Ectodermal cell (in vitro differentiated cells): Measurements from ENCODE around the gene SIK2.
"Not testable (repeated sequence)": the region's sequence is repeated elsewhere in the genome, so short reads cannot be mapped to it uniquely, and the experiment has no call there.

Experiments used
- H3K27ac ChIP-seq: 2 replicates; pipeline ENCODE4 v1.7.0; 2013; ENCODE audit warnings: mild to moderate bottlenecking, low read depth, low read length; ENCODE audit not compliant: insufficient read depth, poor library complexity, severe bottlenecking
- H3K27me3 ChIP-seq: 2 replicates; pipeline ENCODE4 v1.7.0; 2013; ENCODE audit warnings: mild to moderate bottlenecking, low read length; ENCODE audit not compliant: insufficient read depth, control insufficient read depth, poor library complexity, severe bottlenecking
- H3K36me3 ChIP-seq: one replicate; pipeline ENCODE4 v1.7.0; 2013; ENCODE audit warnings: low read length; ENCODE audit not compliant: control insufficient read depth, insufficient read depth
- H3K4me1 ChIP-seq: one replicate; pipeline ENCODE4 v1.7.0; 2013; ENCODE audit warnings: low read length; ENCODE audit not compliant: control insufficient read depth, insufficient read depth
- H3K4me3 ChIP-seq: 2 replicates; pipeline ENCODE4 v1.7.0; 2013; ENCODE audit warnings: low read depth, low read length, control low read depth; ENCODE audit not compliant: insufficient read depth
- H3K9me3 ChIP-seq: 2 replicates; pipeline ENCODE4 v1.7.0; 2013; ENCODE audit warnings: mild to moderate bottlenecking, low read length, moderate library complexity; ENCODE audit not compliant: control insufficient read depth
- WGBS, 2 experiments: methylation state at CpG; one replicate each; pipeline ENCODE4 v1.1.7; 2013; ENCODE audit warnings: missing lambda C conversion rate in 2 of 2; 5-methylcytosine and 5-hydroxymethylcytosine counted together

Gene SIK2

DNA sequence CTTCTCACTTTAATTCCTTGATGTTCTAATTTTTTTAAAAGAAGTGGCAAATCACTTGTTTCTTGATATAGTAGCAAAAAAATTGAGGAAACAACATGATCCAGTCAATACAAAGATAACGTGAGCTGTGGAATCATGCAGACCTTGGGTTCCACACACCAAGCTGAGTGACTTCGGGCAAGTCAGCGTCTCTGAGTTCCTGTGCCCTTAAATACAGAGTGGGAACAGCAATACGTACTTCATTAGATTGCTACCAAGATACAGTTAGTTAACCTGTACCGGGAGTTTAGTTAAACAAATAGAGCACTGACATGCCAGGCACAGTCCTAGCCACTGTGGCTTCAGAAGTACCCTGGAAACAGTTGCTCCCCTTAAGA, 105.4 kb downstream of the SIK2 start:
- H3K36me3 ChIP-seq, result no peaks in the 10 kb centered on the region

DNA sequence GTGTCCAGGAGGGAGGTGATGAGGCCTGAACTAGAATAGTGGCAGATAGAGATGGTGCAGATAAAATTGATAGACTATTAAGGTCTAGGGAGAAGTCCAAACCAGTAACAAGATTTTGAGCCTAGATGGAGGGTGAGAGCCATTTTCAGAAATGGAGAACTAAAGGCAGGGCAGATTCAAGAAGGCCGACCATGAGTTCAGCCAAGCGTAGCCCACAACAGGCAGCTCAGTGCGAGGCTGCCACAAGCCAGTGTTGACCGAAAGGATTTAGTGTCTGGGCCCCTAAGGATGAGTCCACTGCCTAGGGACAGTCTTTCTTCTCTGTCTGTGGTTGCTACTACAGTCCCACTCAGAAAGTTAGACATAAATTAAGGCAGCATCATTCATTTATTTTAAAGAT, 112.3 kb downstream of the SIK2 start:
- H3K27me3 ChIP-seq, result no peaks in the 10 kb centered on the region
- no peak overlapping the region for H3K4me3 ChIP-seq
- H3K4me1 ChIP-seq, result peaks cover 11% of the 10 kb centered on the region
- 89 to 91% methylated on average over 4 of the region's 4 CpGs for WGBS, 2 experiments
- H3K36me3 ChIP-seq, result no peaks in the 10 kb centered on the region
- no peaks in the 10 kb centered on the region for H3K9me3 ChIP-seq
- no peak overlapping the region for H3K27ac ChIP-seq

More for the DNA sequence above, 105.4 kb downstream of the SIK2 start:
- H3K9me3 ChIP-seq, result no peaks in the 10 kb centered on the region
- no peak overlapping the region for H3K27ac ChIP-seq
- no peaks in the 10 kb centered on the region for H3K27me3 ChIP-seq
- no peaks in the 10 kb centered on the region for H3K4me1 ChIP-seq
- WGBS, 2 experiments, result 94 to 98% methylated on average over 5 of the region's 5 CpGs
- H3K4me3 ChIP-seq, result no peak overlapping the region

DNA sequence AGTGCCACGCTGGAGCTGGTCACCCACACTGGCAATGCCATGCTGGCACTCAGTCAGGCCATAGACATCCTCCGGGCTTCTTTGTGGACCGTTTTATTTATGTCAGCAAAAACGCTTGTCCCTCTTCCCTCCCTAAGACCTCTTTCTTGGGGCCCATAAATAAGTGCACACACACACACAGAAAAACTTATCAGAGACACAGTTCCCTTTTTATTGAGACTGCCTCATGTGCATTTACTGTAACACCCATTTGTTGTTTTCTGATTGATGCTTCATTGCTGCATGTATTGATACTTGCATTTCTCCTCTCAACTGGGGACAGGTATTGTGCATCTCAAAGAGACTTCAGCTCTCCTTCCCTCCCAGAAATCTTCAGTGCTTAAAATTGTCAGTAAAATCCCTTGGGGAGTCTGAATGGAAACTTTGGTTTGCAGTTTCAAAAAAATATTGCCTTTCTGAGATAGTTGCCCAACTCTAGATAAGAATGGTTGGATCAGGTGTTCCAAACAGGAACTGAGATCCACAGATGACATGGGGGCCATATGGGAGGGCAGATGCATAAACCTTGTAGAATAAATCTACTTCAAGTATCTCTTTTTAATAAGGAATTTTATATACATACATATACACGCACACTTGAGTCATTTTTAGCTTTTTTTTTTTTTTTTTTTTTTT, 113.0 kb downstream of the SIK2 start:
- Histone ChIP-seq H3K4me3 (no peak overlapping the region), H3K27ac (no peak overlapping the region), H3K36me3 (peaks cover 2% of the 10 kb centered on the region), H3K27me3 (no peaks in the 10 kb centered on the region), H3K9me3 (no peaks in the 10 kb centered on the region), H3K4me1 (peaks cover 11% of the 10 kb centered on the region)
- WGBS, 2 experiments, result 93 to 96% methylated on average over 4 to 5 of the region's 5 CpGs

DNA sequence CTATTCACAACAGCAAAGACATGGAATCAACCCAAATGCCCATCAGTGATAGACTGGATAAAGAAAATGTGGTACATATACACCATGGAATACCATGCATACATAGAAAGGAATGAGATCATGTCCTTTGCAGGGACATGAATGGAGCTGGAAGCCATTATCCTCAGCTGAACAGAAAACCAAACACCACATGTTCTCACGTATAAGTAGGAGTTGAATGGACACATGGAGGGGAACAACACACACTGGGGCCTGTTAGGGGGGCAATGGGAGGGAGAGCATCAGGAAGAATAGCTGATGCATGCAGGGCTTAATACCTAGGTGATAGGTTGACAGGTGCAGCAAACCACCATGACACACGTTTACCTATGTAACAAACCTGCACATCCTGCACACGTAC, 115.4 kb downstream of the SIK2 start:
- not testable (repeated sequence) for H3K27me3 ChIP-seq, H3K9me3 ChIP-seq, H3K27ac ChIP-seq, H3K4me3 ChIP-seq
- Histone ChIP-seq H3K4me1 (peaks cover 11% of the 10 kb centered on the region), H3K36me3 (peaks cover 24% of the 10 kb centered on the region)
- WGBS, 2 experiments, result 92 to 100% methylated on average over 2 to 3 of the region's 3 CpGs

DNA sequence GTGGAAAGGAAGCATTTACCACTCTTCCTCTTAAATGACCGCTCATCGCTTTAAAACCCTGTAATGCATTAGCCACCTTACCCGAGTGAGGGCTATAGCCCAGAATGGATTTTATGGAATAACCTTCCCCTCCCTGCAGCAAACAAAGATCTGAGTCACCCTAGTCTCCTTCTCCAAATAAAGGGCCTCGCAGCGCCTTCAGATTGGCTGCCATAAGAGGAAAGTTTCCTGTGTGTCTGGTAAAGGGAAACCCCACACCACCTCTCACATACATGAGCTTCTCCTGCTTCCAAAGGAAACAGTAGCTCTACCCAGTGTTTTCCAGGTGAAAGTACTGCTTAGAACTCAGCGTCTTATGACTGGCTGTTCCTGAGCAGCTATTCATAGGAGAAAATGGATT, 116.2 kb downstream of the SIK2 start:
- no peaks in the 10 kb centered on the region for H3K27me3 ChIP-seq
- H3K4me1 ChIP-seq, result peaks cover 14% of the 10 kb centered on the region
- H3K4me3 ChIP-seq, result no peak overlapping the region
- H3K36me3 ChIP-seq, result peaks cover 31% of the 10 kb centered on the region
- WGBS, 2 experiments, result 86 to 87% methylated on average over 6 of the region's 6 CpGs
- no peak overlapping the region for H3K27ac ChIP-seq
- no peaks in the 10 kb centered on the region for H3K9me3 ChIP-seq

DNA sequence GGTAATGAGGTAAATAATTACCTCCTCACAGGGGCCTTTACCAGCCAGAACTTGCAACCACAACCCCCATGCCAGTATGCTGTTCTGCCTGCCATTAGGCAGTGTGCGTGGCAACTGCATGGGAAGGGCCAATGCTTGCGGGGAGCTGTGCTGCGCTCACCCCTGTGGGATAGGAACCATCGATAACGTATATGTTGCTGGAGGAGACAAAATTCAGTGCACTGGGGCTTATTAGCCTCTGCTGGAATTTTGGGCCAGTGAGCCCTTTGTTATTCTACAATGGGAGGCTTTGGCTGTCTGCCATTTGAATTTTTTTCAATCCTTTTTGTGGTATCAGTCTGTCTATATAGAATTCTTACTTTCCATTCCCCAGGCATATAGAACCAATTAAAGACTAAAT, 116.6 kb downstream of the SIK2 start:
- no peaks in the 10 kb centered on the region for H3K27me3 ChIP-seq
- H3K36me3 ChIP-seq, result peaks cover 31% of the 10 kb centered on the region
- 90 to 92% methylated on average over 5 of the region's 5 CpGs for WGBS, 2 experiments
- peaks cover 15% of the 10 kb centered on the region for H3K4me1 ChIP-seq
- H3K27ac ChIP-seq, result no peak overlapping the region
- no peaks in the 10 kb centered on the region for H3K9me3 ChIP-seq
- H3K4me3 ChIP-seq, result no peak overlapping the region

DNA sequence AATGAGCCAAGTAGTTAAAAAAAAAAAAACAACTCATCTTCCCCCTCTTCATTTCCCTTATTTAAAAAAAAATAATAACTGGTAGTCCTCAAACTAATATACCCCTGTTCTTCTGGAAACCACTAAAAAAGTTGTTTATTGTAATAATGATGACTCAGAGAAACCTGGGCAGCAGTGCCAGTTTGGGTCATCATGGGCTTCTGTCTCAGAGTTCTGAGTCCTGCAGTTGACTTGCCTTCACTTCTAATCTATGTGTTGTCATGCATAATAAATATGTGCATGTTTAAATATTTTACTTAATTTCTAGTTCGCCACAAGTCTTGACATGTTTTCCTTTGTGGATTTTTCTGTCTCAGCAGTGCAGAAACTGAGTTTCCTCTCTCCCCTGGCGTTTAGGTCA, 117.1 kb downstream of the SIK2 start:
- H3K36me3 ChIP-seq, result peaks cover 31% of the 10 kb centered on the region
- no peak overlapping the region for H3K4me3 ChIP-seq
- no peak overlapping the region for H3K27ac ChIP-seq
- 96 to 97% methylated on average over 2 of the region's 2 CpGs for WGBS, 2 experiments
- H3K9me3 ChIP-seq, result no peaks in the 10 kb centered on the region
- H3K4me1 ChIP-seq, result peaks cover 15% of the 10 kb centered on the region
- H3K27me3 ChIP-seq, result no peaks in the 10 kb centered on the region

DNA sequence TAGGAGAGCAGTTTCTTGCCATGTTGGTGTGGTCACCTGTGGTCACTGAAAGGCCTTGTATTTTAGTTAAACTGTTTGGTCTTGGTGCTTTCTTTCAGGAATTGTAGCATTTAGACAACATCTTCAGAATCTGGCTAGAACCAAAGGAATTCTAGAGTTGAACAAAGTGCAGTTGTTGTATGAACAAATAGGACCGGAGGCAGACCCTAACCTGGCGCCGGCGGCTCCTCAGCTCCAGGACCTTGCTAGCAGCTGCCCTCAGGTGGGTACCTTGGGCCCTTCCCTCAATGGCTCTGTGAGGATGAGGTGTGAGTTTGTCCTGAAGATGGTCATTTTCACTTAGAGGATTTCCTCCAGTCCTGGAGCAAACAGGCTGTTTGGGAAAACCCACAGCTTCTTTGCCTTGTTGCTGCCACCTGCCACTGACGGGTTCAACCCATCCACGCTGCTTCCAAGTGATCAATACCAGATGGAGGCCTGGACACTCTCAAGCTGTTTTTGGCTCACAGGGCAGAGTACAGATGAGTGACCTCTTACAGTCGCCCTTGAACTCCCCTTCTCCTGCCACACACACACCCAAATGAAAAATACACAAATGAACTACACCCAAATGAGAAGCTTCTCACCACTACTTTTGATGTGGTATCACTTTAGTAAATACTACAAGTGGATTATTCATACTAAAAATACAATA, 118.7 kb downstream of the SIK2 start:
- H3K36me3 ChIP-seq, result peaks cover 31% of the 10 kb centered on the region
- H3K9me3 ChIP-seq, result no peaks in the 10 kb centered on the region
- H3K27me3 ChIP-seq, result no peaks in the 10 kb centered on the region
- no peak overlapping the region for H3K27ac ChIP-seq
- peaks cover 15% of the 10 kb centered on the region for H3K4me1 ChIP-seq
- no peak overlapping the region for H3K4me3 ChIP-seq
- WGBS, 2 experiments, result 94 to 97% methylated on average over 7 of the region's 7 CpGs

DNA sequence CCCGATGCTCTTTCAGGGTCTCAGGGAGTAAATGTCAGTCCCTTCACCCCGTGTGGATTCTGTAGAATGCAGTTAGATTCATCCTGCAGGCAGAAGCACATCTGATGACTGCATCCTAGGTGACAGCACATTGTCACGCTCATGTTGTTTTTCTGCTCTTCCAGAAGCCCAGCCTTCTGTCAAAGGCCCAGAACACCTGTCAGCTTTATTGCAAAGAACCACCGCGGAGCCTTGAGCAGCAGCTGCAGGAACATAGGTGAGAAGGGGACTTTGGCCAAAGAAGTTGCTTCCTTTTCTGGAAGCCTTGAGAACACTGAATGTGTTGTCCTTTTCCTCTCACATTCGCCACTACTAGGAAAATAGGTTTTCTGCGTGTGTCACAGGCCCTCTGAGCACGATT, 120.3 kb downstream of the SIK2 start:
- Histone ChIP-seq H3K4me1 (peaks cover 15% of the 10 kb centered on the region), H3K4me3 (no peak overlapping the region), H3K27ac (no peak overlapping the region), H3K9me3 (no peaks in the 10 kb centered on the region), H3K27me3 (no peaks in the 10 kb centered on the region), H3K36me3 (peaks cover 31% of the 10 kb centered on the region)
- WGBS, 2 experiments, result 95% methylated on average over 8 of the region's 8 CpGs

DNA sequence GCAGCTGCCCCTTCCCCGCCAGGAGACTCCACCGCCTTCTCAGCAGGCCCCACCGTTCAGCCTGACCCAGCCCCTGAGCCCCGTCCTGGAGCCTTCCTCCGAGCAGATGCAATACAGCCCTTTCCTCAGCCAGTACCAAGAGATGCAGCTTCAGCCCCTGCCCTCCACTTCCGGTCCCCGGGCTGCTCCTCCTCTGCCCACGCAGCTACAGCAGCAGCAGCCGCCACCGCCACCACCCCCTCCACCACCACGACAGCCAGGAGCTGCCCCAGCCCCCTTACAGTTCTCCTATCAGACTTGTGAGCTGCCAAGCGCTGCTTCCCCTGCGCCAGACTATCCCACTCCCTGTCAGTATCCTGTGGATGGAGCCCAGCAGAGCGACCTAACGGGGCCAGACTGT, 121.3 kb downstream of the SIK2 start:
- Histone ChIP-seq H3K9me3 (no peaks in the 10 kb centered on the region), H3K27ac (no peak overlapping the region), H3K4me1 (peaks cover 9% of the 10 kb centered on the region), H3K4me3 (no peak overlapping the region), H3K27me3 (no peaks in the 10 kb centered on the region), H3K36me3 (peaks cover 31% of the 10 kb centered on the region)
- 71 to 74% methylated on average over 15 of the region's 15 CpGs for WGBS, 2 experiments
